NCI-H526 (cell line): ENCODE results near the gene NEAT1.

Source experiments
- DNase-seq, 2 experiments: peaks; one replicate each; lab custom pipeline; 2025; lab: John Stamatoyannopoulos, UW

NEAT1 gene

GRCh38 chr11:65422633-65423515 lies at the start of gene NEAT1:
TSS of gene NEAT1 (plus strand) at chr11:65422798.
- DNase-seq, result peak; percentile 78 to 92

- DNase-seq, result no peak
Measured at GRCh38 chr11:65373839-65374580, 48.6 kb upstream of the NEAT1 start.

- DNase-seq, result no peak
Measured at GRCh38 chr11:65375012-65375411, 47.6 kb upstream of the NEAT1 start.

- DNase-seq, result no peak
Measured at GRCh38 chr11:65376138-65376713, 46.4 kb upstream of the NEAT1 start.

- no peak for DNase-seq
Measured at GRCh38 chr11:65377036-65377435, 45.6 kb upstream of the NEAT1 start.

GRCh38 chr11:65377777-65378176 lies 44.8 kb upstream of the NEAT1 start:
- DNase-seq, result no peak

- DNase-seq, result no peak
Measured at GRCh38 chr11:65378208-65378927, 44.2 kb upstream of the NEAT1 start.

GRCh38 chr11:65378928-65379638 lies 43.5 kb upstream of the NEAT1 start:
- DNase-seq, result no peak

GRCh38 chr11:65379698-65380459 lies 42.7 kb upstream of the NEAT1 start:
- DNase-seq, result no peak

GRCh38 chr11:65380460-65381119 lies 42.0 kb upstream of the NEAT1 start:
- DNase-seq, result peak in 1 of 2 experiments; percentile 41

GRCh38 chr11:65381716-65382032 lies 40.9 kb upstream of the NEAT1 start:
- DNase-seq, result no peak

- peak; percentile 73 to 90 for DNase-seq
Measured at GRCh38 chr11:65382033-65382803, 40.4 kb upstream of the NEAT1 start, which contains the start of gene SLC25A45. TSS of gene SLC25A45 (minus strand) at chr11:65382646. CDS start at chr11:65381951, 695 bp downstream.

- no peak for DNase-seq
Measured at GRCh38 chr11:65382804-65383368, 39.7 kb upstream of the NEAT1 start.

- no peak for DNase-seq
Measured at GRCh38 chr11:65383778-65384177, 38.8 kb upstream of the NEAT1 start.

GRCh38 chr11:65384301-65384889 lies 38.2 kb upstream of the NEAT1 start:
- no peak for DNase-seq

GRCh38 chr11:65386307-65387140 lies 36.1 kb upstream of the NEAT1 start, which contains the start of gene FRMD8:
TSS of gene FRMD8 (plus strand) at chr11:65386637. CDS start at chr11:65387037, 400 bp downstream.
- peak; percentile 45 to 92 for DNase-seq

- no peak for DNase-seq
Measured at GRCh38 chr11:65388731-65389130, 33.9 kb upstream of the NEAT1 start.
